T1000 (cell line): ENCODE results near the gene RYR3.

ENCODE experiments used
- DNase-seq: peaks from one replicate; lab custom pipeline; 2025; ENCODE audit warnings: mixed read lengths; lab: John Stamatoyannopoulos, UW

RYR3 gene

DNA sequence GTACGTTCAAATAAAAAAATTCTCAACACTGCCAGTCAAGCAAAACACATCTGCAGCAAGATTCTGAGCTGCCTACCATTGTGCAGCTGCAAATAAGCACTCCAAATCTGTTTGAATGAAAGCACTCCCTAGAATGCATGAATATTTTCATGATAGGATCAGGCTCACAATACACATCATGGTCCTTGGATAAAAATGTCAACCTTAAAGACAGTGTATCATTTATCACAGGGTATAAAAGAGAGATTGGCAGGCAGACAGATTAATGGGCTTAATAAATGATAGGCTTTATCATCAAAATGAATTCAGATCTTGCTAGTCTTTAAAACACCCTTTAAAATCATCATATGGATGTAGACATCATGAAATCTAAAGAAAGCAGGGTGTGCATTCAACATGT lies 9.2 kb downstream of the RYR3 start:
- DNase-seq = no peak

DNA sequence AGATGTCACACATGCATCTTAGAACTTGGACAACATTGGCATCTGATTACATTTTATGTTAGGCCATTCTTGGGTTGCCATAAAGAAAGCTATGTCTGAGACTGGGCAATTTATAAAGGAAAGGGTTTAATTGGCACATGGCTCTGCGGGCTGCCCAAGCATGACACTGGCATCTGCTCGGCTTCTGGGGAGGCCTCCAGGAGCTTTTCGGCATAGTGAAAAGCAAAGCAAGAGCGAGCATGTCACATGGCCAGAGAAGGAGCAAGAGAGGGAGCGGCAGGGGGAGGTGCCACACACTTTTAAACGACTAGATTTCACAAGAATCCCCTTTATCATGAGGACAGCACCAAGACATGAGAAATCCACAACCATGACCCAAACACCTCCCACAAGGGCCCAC lies 11.3 kb downstream of the RYR3 start:
- DNase-seq = no peak

DNA sequence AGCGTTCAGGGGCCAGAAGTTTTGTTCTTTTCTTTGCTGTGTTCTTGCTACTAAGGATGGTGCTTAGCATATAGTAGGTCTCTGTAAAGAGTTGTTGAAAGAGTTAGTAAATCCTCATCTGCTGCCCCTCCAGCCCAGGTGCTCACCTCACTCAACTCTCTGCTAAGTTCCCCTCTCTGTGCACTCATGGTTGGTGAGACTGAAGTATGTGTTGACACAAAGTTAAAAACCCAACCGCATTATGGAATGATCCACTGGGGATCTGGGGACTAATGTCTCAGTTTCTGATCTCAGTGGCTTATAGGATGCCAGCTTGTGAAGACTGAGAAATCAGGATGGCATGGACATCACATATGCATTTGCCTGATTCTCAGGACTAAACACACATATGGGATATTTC lies 13.8 kb downstream of the RYR3 start:
- no peak for DNase-seq

DNA sequence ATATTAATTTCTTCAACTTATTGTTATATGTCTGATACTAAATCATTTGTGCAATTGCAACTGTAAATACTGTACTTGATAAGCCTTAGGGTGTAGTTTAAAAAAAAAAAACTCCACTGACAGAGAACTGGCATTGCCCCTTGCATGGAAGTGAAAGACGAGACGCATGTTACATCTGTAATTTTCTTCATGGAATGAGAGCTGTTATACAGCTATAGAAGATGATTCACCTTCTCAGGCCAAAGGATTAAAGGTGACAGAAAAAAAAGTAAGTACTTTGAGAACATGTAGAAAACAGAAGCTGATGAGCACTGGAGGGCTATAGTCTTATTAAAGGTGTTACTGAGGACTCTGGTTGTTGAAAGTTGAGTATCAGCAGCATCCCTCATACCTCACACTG lies 16.1 kb downstream of the RYR3 start:
- no peak for DNase-seq

DNA sequence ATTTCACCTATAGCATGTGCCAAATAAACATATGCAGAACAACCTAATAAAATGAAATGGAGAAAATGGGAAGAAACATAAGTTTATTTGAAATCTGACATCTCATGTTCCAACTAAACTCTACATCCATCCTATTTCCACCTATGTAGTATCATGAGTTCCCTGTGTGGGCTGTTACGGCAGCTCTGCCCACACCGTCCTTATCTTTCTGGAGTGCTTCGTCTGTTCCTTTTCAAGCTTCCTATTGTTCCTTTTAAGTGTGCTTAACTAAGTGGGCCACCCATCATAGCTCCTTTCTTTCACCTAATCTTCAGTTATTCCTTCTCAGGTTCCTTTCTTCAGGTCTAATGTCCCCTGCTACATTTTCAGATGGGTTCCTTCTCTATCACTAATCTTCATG lies 17.3 kb downstream of the RYR3 start:
- DNase-seq = no peak

DNA sequence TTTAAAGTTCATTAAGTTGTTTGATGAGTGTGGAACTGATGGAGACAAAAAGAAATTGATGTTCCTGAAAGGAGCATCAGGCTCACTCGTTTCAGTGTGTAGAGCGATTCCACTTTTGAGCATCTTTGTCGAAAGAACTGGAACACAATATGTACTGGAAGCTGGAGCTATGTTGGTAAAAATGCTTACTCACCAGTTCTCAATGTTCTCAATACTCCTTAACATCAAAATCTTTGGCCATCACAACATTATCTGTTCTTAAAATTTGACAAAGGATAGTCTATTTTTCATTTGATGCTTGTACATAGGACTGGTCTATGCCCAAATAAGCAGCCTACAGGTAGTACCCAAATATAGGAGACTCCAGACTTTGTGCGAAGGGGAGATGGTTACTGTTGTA lies 18.7 kb downstream of the RYR3 start:
- no peak for DNase-seq

DNA sequence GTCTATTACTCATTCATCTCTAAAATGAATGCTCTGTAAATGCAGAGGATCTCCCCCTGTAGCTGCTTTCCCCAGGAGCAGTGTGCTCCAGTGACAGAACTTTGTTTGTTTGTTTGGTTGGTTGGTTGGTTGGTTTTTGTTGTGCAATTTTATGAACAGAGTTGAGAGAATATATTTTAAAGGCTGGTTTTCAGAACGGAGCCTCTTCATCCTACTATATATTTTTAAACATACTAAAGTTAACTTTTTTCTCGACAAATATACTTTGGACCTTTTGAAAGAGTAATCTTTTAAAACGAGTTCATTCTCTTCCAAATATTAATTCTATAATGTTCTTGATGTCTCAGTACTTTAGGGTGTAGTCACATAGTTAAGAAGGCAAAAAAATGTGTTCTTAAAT lies 20.2 kb downstream of the RYR3 start:
- no peak for DNase-seq

DNA sequence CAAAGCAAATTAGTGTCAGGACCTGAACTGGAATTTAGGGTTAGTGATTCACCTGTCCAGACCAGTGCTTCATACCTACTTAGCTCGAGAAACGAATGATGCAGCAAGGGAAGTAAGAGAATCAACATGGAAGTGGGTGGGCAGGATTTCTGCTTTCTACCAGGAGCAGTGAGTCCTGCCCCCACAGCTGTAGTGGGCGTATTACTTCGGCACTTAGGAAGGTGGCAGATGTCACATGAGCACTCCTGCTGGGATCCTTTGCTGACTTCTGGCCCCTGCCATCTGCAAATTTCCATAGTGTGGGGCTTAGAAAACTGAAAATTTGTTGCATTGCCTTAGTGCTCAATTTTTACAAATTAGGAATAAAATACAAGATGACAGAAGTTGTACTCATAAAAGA lies 31.2 kb downstream of the RYR3 start:
- no peak for DNase-seq

DNA sequence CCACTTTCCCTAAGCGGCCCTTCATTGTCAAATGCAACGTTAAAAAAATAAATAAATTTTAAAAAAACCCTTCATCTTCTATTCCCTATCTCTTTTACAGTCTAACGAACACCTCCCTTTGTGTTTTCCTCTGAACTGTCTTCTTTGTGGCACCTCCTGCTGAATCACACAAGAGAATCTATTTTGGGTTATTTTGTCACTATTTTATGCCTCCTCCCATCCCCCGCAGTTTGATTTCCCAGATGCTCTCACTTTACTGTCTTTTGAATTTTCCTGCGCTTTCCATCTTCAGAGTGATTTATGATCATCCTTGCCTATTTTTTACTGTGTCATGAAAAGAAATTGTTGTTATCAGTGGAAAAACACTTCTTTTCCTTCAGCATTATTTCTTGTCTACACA lies 32.5 kb downstream of the RYR3 start:
- no peak for DNase-seq

DNA sequence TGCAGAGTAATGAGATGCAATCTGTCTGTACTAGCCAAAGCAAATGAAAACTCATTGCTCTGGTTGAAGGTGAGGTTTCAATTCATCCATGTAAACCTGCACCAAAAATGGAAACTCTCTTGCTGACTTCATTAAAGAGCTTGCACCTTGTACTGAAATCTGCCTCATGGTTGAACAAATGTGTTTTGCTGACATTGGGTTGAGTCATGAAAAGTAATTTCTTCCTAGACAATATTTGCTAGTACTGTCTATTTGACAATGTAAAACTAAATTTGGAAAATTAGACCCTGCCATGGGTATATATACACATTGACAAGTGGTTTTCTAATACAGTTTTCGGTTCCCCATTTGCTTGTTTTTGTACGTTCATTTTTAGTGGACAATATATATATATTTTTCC lies 33.3 kb downstream of the RYR3 start:
- no peak for DNase-seq

DNA sequence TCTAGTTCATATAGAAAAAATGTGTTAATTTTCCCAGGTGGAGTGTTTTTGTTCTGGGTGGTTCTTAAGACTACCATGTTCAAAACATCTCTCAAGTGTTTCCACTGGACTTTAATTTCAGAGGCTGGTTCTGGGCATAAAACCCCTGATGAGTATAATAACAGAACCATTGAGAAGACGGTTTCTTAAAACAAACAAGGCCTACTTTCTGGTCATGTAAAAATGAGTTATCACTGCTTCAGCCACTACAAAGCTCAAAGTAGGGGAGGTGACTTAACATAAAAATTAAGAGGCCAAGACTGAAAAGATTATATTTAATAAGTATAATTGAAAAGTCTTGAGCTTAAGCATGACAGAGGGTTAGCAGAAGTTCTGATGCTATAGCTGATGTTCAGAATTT lies 33.8 kb downstream of the RYR3 start:
- no peak for DNase-seq

DNA sequence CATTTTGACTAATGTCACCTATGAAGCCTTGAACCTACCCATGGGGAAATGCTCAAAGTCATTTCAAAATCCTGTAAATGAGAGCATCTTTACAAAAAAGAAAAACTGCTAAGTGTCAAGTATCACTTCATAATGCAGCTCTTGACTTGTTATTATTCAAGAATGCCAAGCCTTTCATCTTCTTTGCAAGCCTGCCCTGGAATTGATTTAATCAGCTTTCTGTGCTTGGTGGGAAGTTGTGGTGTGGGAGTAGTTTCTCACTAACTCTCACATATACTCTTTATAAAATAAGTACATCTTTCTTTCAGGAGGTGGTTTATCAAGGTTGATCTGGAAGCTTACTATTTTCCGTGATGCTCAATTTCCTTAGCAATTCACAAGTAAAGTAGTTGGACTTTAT lies 43.6 kb downstream of the RYR3 start:
- DNase-seq = no peak

DNA sequence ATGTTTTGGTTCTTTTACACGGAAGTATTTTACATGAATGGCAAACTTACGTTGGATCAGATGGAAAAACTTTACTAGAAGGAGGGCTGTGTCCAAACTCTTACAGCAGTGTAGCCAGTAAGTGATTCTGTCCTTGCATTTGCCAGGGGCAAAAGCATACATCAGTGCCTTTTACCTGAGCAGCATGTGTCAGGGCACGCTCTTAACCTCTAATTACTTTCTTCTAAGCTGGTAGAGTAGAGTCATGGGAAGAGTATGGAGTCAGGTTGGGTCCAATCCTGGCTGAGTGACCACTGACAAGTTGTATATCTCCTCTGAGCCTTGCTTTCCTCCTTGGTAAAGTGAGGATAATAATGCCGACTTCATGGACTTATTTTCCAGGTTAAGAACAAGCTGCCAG lies 47.1 kb downstream of the RYR3 start:
- DNase-seq = no peak

DNA sequence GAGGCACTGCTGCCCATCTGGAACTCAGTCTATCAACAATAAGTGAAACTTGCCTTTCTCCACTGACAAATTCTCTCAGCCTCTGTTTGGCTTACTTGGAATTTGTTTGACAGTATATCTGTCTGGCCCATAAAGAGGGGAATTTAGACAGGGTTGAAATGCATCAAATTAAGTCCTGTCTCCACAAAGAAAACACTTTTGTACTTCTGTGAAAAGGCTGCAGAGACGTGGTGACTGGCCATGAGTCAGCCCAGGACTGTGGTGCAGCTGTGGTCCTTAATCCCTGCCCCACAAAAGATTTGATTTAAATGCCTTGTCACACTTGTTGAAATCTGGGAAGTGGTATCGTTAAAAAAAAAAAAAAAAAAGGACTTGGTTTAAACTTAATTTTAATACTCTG lies 47.5 kb downstream of the RYR3 start:
- DNase-seq = no peak

DNA sequence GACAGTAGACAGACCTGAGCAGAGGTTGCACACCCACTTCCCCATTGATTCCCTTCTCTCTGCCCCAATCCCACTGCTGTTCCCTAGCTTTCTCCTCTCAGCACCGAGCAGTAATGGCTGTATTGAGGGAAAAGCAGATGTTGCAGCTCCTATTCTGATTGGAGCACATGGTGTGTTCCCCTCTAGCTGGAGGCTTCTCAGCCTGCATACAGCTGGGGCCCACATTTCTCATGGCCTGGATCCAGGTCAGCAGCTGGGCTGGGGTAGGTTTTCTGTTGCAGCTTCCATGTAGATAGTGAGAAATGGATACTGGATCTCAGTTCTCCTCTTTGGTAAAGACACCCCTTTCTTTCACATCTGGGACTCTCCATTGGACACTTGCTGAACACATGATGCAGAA lies 50.1 kb downstream of the RYR3 start:
- DNase-seq = no peak

DNA sequence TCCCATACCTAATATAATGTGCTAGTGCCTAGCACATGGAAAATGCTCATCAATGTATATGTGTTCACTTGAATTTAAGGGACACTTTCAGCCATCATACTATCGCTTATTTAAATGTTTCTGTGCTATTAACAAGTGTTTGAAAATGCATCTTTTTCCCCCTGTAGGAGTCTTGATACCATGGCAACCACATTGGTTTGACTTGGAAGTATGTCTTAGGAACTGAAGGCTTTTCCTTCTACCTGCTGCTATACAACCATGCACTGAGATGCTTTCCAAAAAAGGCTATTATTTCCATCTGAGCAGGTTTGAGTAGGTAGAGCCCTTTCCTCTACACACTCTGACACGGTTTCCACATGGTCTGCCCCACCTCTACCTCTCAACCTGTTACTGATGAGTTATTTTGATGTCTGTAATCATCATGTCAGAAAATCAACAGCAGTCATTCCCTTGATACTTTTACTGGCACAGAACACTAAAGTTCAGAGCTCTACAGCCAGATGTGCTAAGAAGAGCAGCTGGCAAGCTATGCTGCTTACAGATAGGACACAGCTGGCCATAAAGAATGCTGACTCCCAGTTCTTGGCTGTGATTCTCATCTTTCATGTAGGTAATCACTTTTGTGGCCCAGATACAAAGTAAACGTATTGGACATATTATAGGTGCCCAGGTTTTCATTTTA lies 59.3 kb downstream of the RYR3 start:
- DNase-seq = no peak

DNA sequence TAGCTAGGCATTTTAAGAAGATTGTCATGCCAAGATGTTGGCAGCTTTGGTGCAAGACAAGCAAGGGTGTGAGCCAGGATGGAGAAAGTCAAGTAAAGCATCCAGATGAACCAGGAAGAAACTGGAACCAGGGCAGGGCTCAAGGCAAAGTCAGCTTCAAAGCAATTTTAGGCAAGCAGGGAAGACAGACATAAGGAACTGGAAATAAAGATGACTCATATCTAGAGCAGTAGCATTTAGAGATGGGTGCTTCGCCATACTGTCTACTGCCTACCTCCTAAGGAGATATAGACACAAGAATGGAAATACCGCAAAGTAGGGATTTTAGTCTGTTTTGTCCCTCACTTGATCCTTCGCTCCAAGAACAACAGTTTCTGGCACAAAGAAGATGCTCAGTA lies 59.9 kb downstream of the RYR3 start:
- no peak for DNase-seq

DNA sequence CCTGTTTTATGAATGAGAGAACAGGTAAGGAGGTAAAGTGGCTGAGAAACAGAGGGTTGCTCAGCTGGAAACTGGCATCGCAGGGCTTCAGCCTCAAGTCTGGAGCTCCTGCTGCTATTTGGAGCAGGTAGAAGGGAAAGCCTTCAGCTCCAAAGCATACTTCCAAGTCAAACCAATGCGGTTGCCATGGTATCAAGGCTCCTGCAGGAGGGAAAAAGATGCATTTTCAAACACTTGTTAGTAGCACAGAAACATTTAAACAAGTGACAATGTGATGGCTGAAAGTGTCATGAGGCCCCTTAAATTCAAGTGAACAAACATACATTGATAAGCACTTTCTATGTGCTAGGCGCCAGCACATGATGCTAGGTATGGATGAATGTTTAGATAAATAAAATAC lies 60.4 kb downstream of the RYR3 start:
- no peak for DNase-seq

DNA sequence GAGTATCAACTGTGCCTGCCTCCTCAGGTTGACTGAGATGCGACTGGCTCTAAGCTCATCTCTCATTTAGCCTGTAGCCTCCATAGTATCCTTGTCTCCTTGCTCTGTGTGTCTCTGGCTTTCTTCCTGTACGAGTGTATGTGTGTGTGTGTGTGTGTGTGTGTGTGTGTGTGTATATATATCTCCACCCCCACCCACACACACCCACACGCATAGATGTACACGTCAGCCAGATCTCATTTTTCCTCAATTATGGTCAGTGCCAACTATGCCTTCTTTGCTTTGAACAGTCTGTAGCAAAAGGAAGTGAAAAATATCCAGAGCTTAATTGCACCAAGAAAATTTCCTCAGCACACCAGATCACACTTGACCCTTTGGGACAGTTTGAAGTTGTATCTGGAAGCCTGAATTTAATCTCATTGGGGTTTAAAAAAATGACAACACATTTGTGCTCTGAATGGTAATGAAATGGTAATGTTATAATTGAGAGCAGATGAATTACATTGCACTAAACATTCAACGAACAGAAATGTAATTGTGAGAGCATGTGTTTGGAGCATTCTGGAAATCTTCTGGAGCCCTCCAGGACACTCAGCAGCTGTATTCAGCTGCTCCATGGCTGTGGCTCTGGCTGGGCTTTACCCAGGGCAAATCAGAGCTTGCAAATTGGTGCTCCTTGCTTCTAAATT lies 63.6 kb downstream of the RYR3 start:
- DNase-seq = no peak

DNA sequence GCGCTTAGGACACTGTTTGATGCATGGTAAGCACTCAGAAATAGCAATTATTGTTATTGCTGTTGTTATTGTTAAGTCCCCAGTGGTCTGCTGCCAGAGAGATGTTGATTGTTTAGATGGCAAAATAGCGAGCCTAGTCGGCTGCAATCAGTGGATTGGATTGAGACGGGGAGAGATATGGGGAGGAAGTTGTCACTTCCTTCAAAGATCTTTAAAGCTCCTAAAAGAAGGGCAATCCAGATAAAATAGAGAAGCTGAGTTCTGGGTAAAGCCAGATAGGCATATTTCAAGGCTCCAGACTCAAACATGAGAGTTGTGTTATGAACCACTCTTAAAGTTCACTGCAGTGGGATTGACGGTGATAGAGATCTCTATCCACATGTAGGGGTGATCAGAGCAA lies 64.5 kb downstream of the RYR3 start:
- DNase-seq = no peak

DNA sequence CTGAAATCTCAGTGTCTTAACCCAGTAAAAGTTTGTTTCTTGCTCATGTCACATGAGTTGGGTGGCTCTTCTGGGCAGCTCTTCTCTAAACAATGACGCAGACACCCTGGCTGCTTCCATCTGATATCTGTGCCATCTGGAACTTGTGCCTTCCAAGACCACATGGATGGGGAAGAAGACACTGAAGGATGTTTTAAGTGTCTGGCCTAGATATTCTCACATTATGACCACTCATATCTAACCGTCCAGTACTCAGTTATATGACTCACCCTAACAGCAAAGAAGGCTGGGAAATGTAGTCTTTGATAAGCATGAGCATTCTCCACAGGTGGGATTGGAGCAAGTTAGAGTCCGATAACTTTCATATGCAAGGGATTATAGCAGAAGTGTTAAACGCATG lies 66.4 kb downstream of the RYR3 start:
- DNase-seq = no peak

DNA sequence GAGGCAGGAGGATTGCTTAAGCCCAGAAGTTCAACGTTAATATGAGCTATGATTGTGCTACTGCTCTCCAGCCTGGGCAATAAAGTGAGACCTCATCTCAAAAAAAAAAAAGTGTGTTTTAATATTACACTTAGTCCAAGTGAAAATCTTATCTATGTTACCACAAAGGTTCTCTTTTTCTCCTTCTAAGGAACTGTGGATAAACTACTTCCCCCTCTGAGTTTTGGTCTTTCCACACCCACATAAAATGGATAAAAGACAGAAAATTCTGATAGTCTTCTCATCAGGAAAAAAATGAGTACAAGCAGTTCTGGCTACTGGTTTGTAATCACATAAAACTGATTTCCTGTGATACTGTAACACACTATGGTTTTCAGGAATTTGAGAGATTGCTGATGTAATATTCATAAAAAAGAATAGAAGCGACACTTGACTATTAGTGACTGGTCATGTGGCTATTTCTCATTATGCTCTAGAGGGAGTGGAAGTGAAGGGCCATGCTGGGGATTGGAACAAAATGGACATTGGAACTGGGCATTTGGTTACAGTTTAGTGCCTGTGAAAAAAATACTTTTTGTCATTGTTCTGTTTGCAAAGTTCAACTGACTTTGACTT lies 68.2 kb downstream of the RYR3 start:
- no peak for DNase-seq

DNA sequence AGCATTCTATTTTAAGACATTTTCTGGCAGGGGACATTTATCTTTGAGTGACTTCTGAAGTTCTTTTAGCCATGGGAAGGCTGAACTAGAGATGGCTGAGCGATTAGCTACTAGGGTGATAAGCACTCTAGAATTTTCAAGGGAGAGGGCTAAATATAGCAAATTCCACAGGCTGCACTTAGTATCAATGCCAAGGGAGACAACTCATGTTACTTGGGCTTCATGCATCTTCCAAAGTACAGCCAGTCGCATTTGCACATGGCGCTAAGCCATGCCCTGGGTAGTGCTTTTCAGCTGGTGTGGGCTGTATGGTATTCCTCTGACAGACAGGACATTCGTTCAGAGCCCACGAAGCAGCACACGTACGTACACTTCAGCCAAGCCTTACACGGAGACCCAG lies 69.6 kb downstream of the RYR3 start:
- no peak for DNase-seq

DNA sequence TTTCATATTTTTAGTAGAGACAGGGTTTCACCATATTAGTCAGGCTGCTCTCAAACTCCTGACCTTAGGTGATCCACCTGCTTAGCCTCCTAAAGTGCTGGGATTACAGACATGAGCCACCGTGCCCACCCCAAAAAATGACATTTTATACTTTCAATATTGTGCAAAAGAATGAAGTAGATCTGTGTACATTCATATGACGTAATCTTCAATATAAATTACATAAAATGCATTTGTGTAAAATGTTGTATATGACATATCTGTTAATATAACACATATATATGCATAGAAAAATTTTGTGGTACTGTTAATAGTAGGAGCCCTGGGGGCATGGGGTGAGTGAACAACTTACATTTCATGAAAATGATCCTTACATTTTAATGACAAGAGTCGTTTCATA lies 71.7 kb downstream of the RYR3 start:
- DNase-seq = no peak
